IPS-18a (cell line): ENCODE data around the gene COX19.

Experiments
- H3K27ac ChIP-seq: one replicate; pipeline ENCODE4 v1.5.1; 2013; ENCODE audit warnings: low read length
- H3K27me3 ChIP-seq: one replicate; pipeline ENCODE4 v1.6.1; 2013; ENCODE audit warnings: mild to moderate bottlenecking, low read length; ENCODE audit not compliant: control insufficient read depth, insufficient read depth
- H3K36me3 ChIP-seq: one replicate; pipeline ENCODE4 v1.6.1; 2013; ENCODE audit warnings: low read depth, low read length; ENCODE audit not compliant: control insufficient read depth
- H3K4me1 ChIP-seq: one replicate; pipeline ENCODE4 v1.6.1; 2013; ENCODE audit warnings: low read depth, low read length; ENCODE audit not compliant: control insufficient read depth
- H3K4me3 ChIP-seq: one replicate; pipeline ENCODE4 v1.5.1; 2013; ENCODE audit warnings: low read length
- H3K9ac ChIP-seq: one replicate; pipeline ENCODE4 v1.6.1; 2013; ENCODE audit warnings: mild to moderate bottlenecking, low read length, moderate library complexity
- H3K9me3 ChIP-seq: one replicate; pipeline ENCODE4 v1.6.1; 2013; ENCODE audit warnings: low read depth, low read length; ENCODE audit not compliant: control insufficient read depth

COX19 gene

GRCh38 chr7:974820-975681, at the start of gene COX19:
Gene COX19, minus strand, starts transcription at chr7:975549. Its CDS starts 40 bp downstream, at chr7:975509.
- Histone ChIP-seq H3K27me3 (no peaks in the 10 kb centered on the region), H3K9ac (peak within 1 kb of the TSS; percentile 71), H3K4me1 (no peaks in the 10 kb centered on the region), H3K4me3 (peak within 1 kb of the TSS; percentile 89), H3K36me3 (peaks cover 14% of the 10 kb centered on the region), H3K27ac (no peak within 1 kb of the TSS), H3K9me3 (no peaks in the 10 kb centered on the region)

GRCh38 chr7:1024331-1024841, 49.0 kb upstream of the COX19 start:
- Histone ChIP-seq H3K4me1 (no peaks in the 10 kb centered on the region), H3K27me3 (peaks cover 9% of the 10 kb centered on the region), H3K9me3 (no peaks in the 10 kb centered on the region), H3K9ac (no peak overlapping the region), H3K36me3 (peaks cover 4% of the 10 kb centered on the region), H3K27ac (no peak overlapping the region), H3K4me3 (no peak overlapping the region)

GRCh38 chr7:1022801-1023465, 47.6 kb upstream of the COX19 start:
- Histone ChIP-seq H3K4me3 (no peak overlapping the region), H3K9ac (no peak overlapping the region), H3K4me1 (no peaks in the 10 kb centered on the region), H3K36me3 (peaks cover 4% of the 10 kb centered on the region), H3K27me3 (peaks cover 9% of the 10 kb centered on the region), H3K27ac (no peak overlapping the region), H3K9me3 (no peaks in the 10 kb centered on the region)

- H3K36me3 ChIP-seq, result peaks cover 4% of the 10 kb centered on the region
- peaks cover 8% of the 10 kb centered on the region for H3K27me3 ChIP-seq
- H3K27ac ChIP-seq, result no peak overlapping the region
- no peaks in the 10 kb centered on the region for H3K4me1 ChIP-seq
- no peaks in the 10 kb centered on the region for H3K9me3 ChIP-seq
- no peak overlapping the region for H3K9ac ChIP-seq
- no peak overlapping the region for H3K4me3 ChIP-seq
Observed at GRCh38 chr7:1022356-1022755, 47.0 kb upstream of the COX19 start.

GRCh38 chr7:1021931-1022330, 46.6 kb upstream of the COX19 start:
- Histone ChIP-seq H3K9ac (no peak overlapping the region), H3K36me3 (peaks cover 4% of the 10 kb centered on the region), H3K27ac (no peak overlapping the region), H3K9me3 (no peaks in the 10 kb centered on the region), H3K4me1 (no peaks in the 10 kb centered on the region), H3K27me3 (peaks cover 4% of the 10 kb centered on the region), H3K4me3 (no peak overlapping the region)

GRCh38 chr7:1021366-1021765, 46.0 kb upstream of the COX19 start:
- Histone ChIP-seq H3K27ac (no peak overlapping the region), H3K4me1 (no peaks in the 10 kb centered on the region), H3K36me3 (peaks cover 3% of the 10 kb centered on the region), H3K9ac (no peak overlapping the region), H3K9me3 (no peaks in the 10 kb centered on the region), H3K27me3 (no peaks in the 10 kb centered on the region), H3K4me3 (no peak overlapping the region)

GRCh38 chr7:1020849-1021251, 45.5 kb upstream of the COX19 start:
- Histone ChIP-seq H3K36me3 (no peaks in the 10 kb centered on the region), H3K9me3 (no peaks in the 10 kb centered on the region)

GRCh38 chr7:1019789-1020610, 44.7 kb upstream of the COX19 start:
- Histone ChIP-seq H3K27ac (no peak overlapping the region), H3K9ac (no peak overlapping the region), H3K36me3 (no peaks in the 10 kb centered on the region), H3K9me3 (no peaks in the 10 kb centered on the region), H3K4me3 (no peak overlapping the region), H3K4me1 (no peaks in the 10 kb centered on the region), H3K27me3 (no peaks in the 10 kb centered on the region)

More at GRCh38 chr7:1020849-1021251, 45.5 kb upstream of the COX19 start:
- H3K9ac ChIP-seq, result no peak overlapping the region
- no peak overlapping the region for H3K4me3 ChIP-seq
- no peaks in the 10 kb centered on the region for H3K27me3 ChIP-seq
- no peak overlapping the region for H3K27ac ChIP-seq
- H3K4me1 ChIP-seq, result no peaks in the 10 kb centered on the region

GRCh38 chr7:1019255-1019785, 44.0 kb upstream of the COX19 start:
- Histone ChIP-seq H3K27me3 (no peaks in the 10 kb centered on the region), H3K36me3 (no peaks in the 10 kb centered on the region), H3K27ac (no peak overlapping the region)

GRCh38 chr7:1018334-1018695, 43.0 kb upstream of the COX19 start:
- no peak overlapping the region for H3K27ac ChIP-seq

More at GRCh38 chr7:1019255-1019785, 44.0 kb upstream of the COX19 start:
- Histone ChIP-seq H3K9ac (no peak overlapping the region), H3K4me1 (no peaks in the 10 kb centered on the region), H3K9me3 (no peaks in the 10 kb centered on the region), H3K4me3 (no peak overlapping the region)

More at GRCh38 chr7:1018334-1018695, 43.0 kb upstream of the COX19 start:
- no peak overlapping the region for H3K4me3 ChIP-seq
- no peaks in the 10 kb centered on the region for H3K4me1 ChIP-seq
- H3K9me3 ChIP-seq, result no peaks in the 10 kb centered on the region
- H3K9ac ChIP-seq, result no peak overlapping the region
- H3K27me3 ChIP-seq, result no peaks in the 10 kb centered on the region
- no peaks in the 10 kb centered on the region for H3K36me3 ChIP-seq
